Fibroblast of lung (primary cell): Measurements from ENCODE around the gene TBCC. TPM values are rescaled to one million over a fixed set of nuclear protein-coding genes. Genes with fewer than 3 reads are reported as not detected.

ENCODE experiments used
- DNase-seq, 2 donors: peaks; one replicate each; pipeline versions ENCODE4 v3.0.0 to v3.0.0-alpha.2; 2010; ENCODE audit warnings: low read depth in 2 of 2
- H2AFZ ChIP-seq: 2 replicates; pipeline ENCODE4 v1.5.1; 2012; ENCODE audit warnings: low read length, control low read depth, inconsistent platforms
- H3K27ac ChIP-seq: 2 replicates; pipeline ENCODE4 v1.5.1; 2011; ENCODE audit warnings: low read length, control low read depth; ENCODE audit not compliant: insufficient read depth
- H3K27me3 ChIP-seq: 2 replicates; pipeline ENCODE4 v1.5.1; 2011; ENCODE audit warnings: mild to moderate bottlenecking, low read length; ENCODE audit not compliant: control insufficient read depth, insufficient read depth
- H3K36me3 ChIP-seq: 2 replicates; pipeline ENCODE4 v1.5.1; 2011; ENCODE audit warnings: low read length; ENCODE audit not compliant: control insufficient read depth, insufficient read depth
- H3K4me1 ChIP-seq: 2 replicates; pipeline ENCODE4 v1.5.1; 2011; ENCODE audit warnings: low read length; ENCODE audit not compliant: control insufficient read depth, insufficient read depth; ENCODE audit errors: extremely low read depth
- H3K4me2 ChIP-seq: 2 replicates; pipeline ENCODE4 v1.5.1; 2011; ENCODE audit warnings: low read length, control low read depth; ENCODE audit not compliant: insufficient read depth; ENCODE audit errors: extremely low read depth
- H3K4me3 ChIP-seq, 4 experiments: fragments of 200-600 bp in 1 of 4; sonication (generic) in 1 of 4; replicated peaks in 1 of 4; 2 replicates each; pipeline ENCODE4 v1.5.1; 2011 to 2016; ENCODE audit warnings: low read length in 4 of 4, low read depth in 3 of 4, mild to moderate bottlenecking in 3 of 4, control low read depth in 2 of 4, inconsistent platforms in 1 of 4, mixed read lengths in 1 of 4; ENCODE audit not compliant: insufficient read depth in 1 of 4; ENCODE audit errors: control extremely low read depth in 1 of 4
- H3K79me2 ChIP-seq: 2 replicates; pipeline ENCODE4 v1.5.1; 2012; ENCODE audit warnings: mild to moderate bottlenecking, low read length, inconsistent platforms; ENCODE audit not compliant: control insufficient read depth, insufficient read depth
- H3K9ac ChIP-seq: 2 replicates; pipeline ENCODE4 v1.5.1; 2011; ENCODE audit warnings: mild to moderate bottlenecking, low read length, control low read depth; ENCODE audit not compliant: insufficient read depth
- H3K9me3 ChIP-seq: 2 replicates; pipeline ENCODE4 v1.5.1; 2012; ENCODE audit warnings: low read depth, low read length; ENCODE audit not compliant: control insufficient read depth, insufficient read depth
- H4K20me1 ChIP-seq: 2 replicates; pipeline ENCODE4 v1.5.1; 2011; ENCODE audit warnings: low read length; ENCODE audit not compliant: control insufficient read depth, insufficient read depth; ENCODE audit errors: extremely low read depth
- EZH2 ChIP-seq: IDR thresholded peaks from 2 replicates; pipeline ENCODE4 v1.5.1; 2012; ENCODE audit warnings: low read length, control low read depth, mild to moderate bottlenecking; ENCODE audit errors: missing control alignments
- polyA plus RNA-seq, 2 donors: library from polyadenylated mRNA; depleted of rRNA in 1 of 2; stranded (reverse) in 1 of 2; unstranded in 1 of 2; fragments of >200 nt; gene quantifications; 2 replicates each; pipeline ENCODE4 v1.2.1, GENCODE V29; 2011 to 2012; ENCODE audit warnings: missing spikeins in 1 of 2
- total RNA-seq: library from RNA; depleted of rRNA; stranded (reverse); fragments of >200 nt; gene quantifications from 2 replicates; pipeline ENCODE4 v1.2.1, GENCODE V29; 2014
- TF ChIP-seq, protein P1 (sequence below), 2 donors: IDR thresholded peaks in 1 of 2; conservative IDR thresholded peaks in 1 of 2; 1 replicate in 1 of 2; 2 replicates in 1 of 2; pipeline ENCODE4 v1.5.1; 2011 to 2012; ENCODE audit warnings: low read length in 2 of 2, control low read depth in 1 of 2, inconsistent platforms in 1 of 2, low read depth in 1 of 2, mild to moderate bottlenecking in 1 of 2

Gene TBCC
- total and polyA plus RNA-seq, 2 donors (not counting 1 experiment from before 2014, with no cell fraction given) = 18.2 to 50.0 TPM

DNA sequence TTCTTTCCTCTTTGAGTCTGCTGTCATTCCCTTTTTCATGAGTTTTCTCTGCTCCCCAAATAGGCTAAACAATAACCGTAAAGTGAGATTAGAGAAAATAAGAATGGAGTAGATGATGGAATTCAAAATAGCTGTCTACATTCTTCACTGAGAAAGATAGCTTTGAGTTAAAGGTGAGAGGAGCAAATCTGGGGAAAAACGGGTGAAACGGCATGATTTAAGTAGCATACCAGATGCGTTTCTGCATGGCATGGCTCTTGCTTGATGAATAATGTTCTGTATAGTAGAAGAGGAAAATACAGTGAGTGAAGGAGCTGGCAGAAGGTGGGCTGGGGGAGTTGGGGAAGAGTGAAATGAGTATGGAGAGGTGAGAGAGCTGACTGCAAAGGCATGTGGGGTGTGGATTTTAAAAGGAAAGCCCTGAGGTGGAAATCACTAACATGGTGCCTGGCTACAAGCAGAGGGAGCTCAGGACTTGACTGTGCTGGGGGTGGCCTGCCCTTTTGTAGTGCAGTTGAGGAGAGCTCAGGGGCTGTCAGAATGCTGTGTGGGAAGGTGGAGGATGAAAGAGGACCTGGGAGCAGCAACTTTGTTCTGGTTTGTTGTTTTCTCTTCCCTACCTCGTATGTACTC, 44.8 kb upstream of the TBCC start:
- H3K9me3 ChIP-seq = no peaks in the 10 kb centered on the region
- no peak for DNase-seq
- peaks cover 2% of the 10 kb centered on the region for H3K36me3 ChIP-seq
- H2AFZ ChIP-seq = no peak overlapping the region
- peaks cover 20% of the 10 kb centered on the region for H3K79me2 ChIP-seq
- no peak for TF ChIP-seq EZH2
- TF ChIP-seq, protein P1, sequence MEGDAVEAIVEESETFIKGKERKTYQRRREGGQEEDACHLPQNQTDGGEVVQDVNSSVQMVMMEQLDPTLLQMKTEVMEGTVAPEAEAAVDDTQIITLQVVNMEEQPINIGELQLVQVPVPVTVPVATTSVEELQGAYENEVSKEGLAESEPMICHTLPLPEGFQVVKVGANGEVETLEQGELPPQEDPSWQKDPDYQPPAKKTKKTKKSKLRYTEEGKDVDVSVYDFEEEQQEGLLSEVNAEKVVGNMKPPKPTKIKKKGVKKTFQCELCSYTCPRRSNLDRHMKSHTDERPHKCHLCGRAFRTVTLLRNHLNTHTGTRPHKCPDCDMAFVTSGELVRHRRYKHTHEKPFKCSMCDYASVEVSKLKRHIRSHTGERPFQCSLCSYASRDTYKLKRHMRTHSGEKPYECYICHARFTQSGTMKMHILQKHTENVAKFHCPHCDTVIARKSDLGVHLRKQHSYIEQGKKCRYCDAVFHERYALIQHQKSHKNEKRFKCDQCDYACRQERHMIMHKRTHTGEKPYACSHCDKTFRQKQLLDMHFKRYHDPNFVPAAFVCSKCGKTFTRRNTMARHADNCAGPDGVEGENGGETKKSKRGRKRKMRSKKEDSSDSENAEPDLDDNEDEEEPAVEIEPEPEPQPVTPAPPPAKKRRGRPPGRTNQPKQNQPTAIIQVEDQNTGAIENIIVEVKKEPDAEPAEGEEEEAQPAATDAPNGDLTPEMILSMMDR (conservative IDR thresholded peaks at IDR 0.05 in 1 of 2, IDR thresholded peaks at IDR 0.05 in 1 of 2; ENCODE audit: low read depth in 1 of 2, low read length in 2 of 2) = no peak
- H3K9ac ChIP-seq = no peak overlapping the region
- H3K4me3 ChIP-seq = no peak overlapping the region
- H4K20me1 ChIP-seq = no peaks in the 10 kb centered on the region
- peaks cover 8% of the 10 kb centered on the region for H3K4me1 ChIP-seq
- peak overlapping the region; percentile 27 for H3K27ac ChIP-seq
- no peaks in the 10 kb centered on the region for H3K27me3 ChIP-seq
- peak overlapping the region; percentile 54 for H3K4me2 ChIP-seq

DNA sequence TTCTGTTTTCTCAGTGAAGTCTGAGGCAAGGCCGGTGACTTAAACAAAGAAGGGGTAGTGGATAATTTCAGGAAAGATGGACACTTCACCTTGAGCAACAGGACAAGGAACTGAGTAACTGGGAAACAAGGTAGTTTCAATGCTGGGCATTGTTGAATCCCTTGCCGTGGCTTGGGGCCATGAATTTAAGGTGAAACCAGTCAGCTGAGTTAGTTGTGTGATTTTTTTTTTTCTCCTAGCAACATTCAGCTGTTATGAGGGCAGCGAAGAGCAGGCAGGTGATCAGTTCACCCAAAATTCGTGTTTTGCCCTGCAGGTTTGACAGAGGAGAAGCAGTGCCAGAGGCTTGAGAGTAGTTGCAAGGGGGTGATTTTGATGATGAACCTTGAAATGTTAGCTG, 42.8 kb upstream of the TBCC start:
- no peaks in the 10 kb centered on the region for H3K27me3 ChIP-seq
- peaks cover 11% of the 10 kb centered on the region for H3K4me1 ChIP-seq
- H3K36me3 ChIP-seq = peaks cover 2% of the 10 kb centered on the region
- peaks cover 36% of the 10 kb centered on the region for H3K79me2 ChIP-seq
- no peak for DNase-seq
- H3K9ac ChIP-seq = no peak overlapping the region
- no peak overlapping the region for H3K4me3 ChIP-seq
- no peak for TF ChIP-seq EZH2
- TF ChIP-seq, protein P1 (conservative IDR thresholded peaks at IDR 0.05 in 1 of 2, IDR thresholded peaks at IDR 0.05 in 1 of 2; ENCODE audit: low read depth in 1 of 2, low read length in 2 of 2) = no peak
- H2AFZ ChIP-seq = no peak overlapping the region
- no peaks in the 10 kb centered on the region for H3K9me3 ChIP-seq
- H3K27ac ChIP-seq = no peak overlapping the region
- no peak overlapping the region for H3K4me2 ChIP-seq
- no peaks in the 10 kb centered on the region for H4K20me1 ChIP-seq

DNA sequence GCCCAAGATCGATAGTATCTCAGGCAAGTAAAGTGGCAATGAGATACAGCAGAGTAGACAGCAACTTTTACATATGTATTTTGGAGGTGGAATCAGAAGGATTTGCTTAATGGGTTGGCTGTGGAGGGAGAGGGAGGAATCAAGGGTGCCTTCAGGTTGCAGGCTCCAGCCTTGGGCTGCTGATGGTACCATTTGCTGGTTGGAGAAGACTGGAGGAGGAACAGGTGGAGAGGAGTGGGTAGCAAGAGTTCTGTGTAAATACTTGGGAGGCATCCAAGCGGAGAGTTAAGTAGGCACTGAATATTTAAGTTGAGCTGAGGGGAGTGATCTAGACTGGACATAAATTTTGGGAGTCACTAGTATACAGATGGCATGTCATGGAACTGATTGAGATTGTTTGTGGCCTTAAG, 41.2 kb upstream of the TBCC start:
- no peaks in the 10 kb centered on the region for H3K9me3 ChIP-seq
- peaks cover 2% of the 10 kb centered on the region for H3K36me3 ChIP-seq
- TF ChIP-seq, protein P1 (conservative IDR thresholded peaks at IDR 0.05 in 1 of 2, IDR thresholded peaks at IDR 0.05 in 1 of 2; ENCODE audit: low read depth in 1 of 2, low read length in 2 of 2) = no peak
- no peak for TF ChIP-seq EZH2
- H3K79me2 ChIP-seq = peaks cover 41% of the 10 kb centered on the region
- H3K27ac ChIP-seq = no peak overlapping the region
- no peaks in the 10 kb centered on the region for H3K27me3 ChIP-seq
- H2AFZ ChIP-seq = no peak overlapping the region
- no peak for DNase-seq
- no peak overlapping the region for H3K4me2 ChIP-seq
- H4K20me1 ChIP-seq = no peaks in the 10 kb centered on the region
- no peak overlapping the region for H3K9ac ChIP-seq
- no peak overlapping the region for H3K4me3 ChIP-seq
- H3K4me1 ChIP-seq = peaks cover 11% of the 10 kb centered on the region
